ENCODE data around the gene CD6.
A peak's percentile ranks its signal among the peaks of the same experiment; 100 is the strongest.

Gene CD6

DNA sequence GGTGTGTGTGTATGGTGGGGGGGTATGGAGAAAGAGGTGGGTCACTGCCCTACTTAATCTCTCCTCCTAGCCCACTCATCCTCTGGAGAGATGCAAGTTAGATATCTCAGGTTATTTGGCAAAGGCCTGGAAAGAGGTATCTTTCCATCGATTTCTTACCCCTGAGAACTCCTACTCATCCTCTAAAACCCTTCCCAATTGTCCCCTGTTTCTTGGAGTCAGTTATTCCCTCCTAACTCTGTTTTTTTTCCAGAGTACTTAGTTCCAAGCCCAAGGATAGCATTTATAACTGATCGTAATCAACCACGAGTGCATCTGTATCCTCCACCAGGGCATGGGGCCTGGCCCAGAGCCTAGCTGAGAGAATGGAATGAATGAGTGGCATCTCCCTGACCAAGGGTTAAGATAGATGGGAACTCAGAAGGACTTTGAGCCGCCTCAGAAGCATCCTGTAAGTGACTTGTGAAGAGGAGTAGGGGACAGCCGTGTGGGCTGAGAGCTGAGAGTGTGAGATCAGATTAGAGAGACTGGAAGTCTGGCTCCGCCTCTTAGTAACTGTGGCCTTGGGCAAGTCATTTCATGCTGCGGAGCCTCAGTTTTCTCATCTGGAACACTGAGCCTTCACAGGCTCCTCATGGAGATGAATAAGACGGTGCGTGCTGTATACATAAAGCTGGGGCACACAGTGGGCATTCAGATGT is 16.2 kb downstream of the CD6 start:
- DNase-seq = no peak

DNA sequence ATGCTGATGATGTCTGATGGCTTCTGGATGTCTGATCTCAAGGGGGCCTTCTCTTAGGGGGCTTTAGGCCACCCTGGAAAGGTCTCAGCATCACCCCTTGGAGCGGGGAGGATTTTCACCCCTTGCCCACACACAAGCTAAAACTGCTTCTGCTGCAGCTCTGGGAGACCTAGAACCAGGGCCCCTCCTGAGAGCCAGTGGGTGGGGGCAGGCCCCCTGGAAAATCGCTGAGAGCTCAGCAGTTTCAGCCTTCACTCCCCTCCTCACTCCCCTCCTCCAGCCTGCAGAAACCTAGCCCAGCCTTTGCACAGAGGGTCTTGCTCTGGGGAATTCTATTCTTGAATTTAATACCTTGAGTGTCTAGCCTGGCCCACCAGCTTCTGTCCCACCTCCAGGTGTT is 17.2 kb downstream of the CD6 start:
- DNase-seq = no peak

DNA sequence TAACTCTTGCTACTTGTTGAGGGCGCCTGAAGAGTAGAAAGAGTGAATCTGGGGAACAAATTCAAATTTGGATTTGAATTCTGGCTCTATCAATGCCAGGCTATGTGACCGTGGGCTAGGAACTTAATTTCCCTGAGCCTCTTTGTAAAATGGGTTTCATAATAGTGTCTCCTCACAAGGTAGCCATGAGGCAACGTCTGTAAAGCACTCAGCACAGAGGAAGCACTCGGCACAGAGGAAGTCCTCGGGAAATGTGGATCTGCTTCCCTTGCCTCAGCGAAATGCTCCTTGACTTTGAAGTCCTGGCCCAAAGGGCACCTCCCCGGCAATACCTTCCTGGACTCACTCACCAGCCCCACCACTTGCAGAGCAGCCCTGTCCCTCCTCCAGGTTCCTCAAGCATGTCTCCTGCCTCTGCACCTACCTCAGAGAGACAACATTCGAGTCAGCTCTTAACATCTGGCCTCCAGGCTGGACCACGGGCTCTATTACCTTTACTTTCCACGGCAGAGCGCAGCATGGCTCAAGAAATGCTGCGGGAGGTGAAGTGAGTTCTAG is 17.7 kb downstream of the CD6 start:
- DNase-seq = no peak

DNA sequence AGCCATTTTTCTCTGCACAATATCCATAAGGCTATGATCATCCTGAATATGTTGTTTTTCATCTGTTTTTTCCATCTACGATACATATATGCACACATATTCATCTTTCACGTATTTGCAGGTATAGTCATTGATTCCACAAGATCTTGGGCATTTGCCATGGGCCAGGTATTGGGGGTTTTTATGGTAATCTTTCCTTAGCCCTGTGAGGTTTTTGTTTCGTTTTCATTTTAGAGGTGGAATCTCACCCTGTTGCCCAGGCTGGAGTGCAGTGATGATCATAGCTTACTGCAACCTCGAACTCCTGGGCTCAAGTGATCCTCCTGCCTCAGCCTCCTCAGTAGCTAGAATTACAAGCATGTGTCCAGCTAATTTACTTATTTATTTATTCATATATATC is 20.0 kb downstream of the CD6 start:
- DNase-seq = no peak

DNA sequence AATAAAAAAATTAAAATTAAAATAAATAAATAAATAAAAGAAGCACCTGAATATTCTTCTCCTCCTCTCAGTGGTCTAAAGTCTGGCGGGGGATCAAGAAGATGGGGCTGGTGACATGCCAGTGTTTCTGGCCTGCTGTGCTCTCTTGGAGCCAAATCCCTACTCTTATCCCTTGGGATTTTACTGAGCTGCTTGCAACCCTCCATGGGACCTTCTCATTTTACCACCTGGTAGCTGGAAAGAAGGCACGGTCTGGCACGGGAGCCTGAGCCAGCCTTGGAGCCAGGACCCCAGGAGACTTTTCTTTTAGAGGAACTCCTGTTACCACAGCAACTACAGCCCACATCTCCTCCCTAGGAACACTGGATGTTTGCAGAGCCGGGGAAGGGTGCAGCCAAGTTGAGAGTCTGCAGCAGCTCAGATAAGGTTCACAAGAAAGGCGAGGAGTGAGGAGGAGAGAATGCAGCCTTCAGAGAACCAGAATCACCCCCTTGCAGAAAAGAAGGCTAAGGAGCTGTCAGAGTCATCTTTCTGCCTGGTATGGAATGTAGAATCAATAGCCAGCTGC is 21.4 kb downstream of the CD6 start:
- DNase-seq = peak; percentile 90

DNA sequence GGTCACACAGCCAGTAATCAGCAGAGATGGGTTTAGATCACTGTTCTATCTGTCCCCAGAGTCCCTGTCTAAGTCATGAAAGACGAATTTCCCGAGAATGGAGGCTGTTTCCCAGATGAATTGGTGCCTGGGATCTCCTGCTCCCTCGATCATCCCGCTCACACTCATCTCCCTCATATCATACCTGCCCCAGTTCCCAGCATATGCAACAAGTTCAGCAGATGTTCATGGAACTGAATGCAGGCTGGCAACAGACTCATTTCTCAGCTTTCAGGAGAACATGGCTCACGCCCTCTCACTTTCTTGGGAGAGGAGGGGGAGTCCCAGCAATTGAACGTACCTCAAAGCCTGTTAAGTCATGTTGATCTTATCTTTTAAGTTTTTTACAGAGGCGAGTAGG is 22.1 kb downstream of the CD6 start:
- peak; percentile 40 for DNase-seq

DNA sequence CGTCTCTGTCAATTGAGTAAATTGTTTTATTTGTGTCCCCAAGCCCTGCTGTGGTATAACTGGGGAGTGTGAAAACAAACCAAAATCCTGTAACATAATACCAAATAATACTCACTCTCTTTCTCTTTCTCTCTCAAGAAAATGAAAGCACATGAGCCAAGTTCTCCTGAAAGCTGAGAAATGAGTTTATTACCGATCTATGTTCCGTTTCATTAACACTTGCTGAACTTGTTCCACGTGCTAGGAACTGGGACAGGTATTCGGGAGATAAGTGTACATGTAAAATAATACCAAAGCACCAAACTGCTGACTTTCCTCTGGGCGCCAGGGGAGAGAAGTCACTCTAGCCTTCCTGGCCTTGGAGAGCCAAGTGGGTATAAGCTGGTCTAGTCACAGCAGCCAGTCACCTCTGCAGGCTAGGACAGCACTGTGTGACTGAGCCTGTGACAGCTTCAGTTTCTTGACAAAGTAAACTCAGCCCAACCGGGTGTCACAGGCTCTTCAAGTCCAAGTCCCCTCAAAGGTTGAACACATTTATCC is 23.1 kb downstream of the CD6 start:
- DNase-seq = no peak

DNA sequence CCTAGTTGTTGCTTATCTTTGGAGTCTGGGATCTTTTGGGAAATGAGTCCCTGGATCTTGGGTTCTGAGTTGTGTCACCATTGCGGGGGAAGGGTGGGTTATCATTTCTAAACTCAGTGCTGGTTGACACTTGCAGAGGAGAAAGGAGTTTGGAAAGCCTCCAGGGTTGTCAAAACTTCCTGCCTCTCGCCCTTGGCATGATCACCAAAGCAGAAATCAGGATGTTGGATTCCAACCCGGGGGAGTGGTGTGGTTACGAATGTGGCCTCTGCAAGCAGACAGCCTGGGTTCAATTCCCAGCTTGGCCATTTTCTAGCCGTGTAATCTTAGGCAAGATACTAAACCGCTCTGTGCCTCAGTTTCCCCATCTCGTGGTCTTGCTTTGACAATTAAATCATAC is 24.3 kb downstream of the CD6 start:
- DNase-seq = no peak

DNA sequence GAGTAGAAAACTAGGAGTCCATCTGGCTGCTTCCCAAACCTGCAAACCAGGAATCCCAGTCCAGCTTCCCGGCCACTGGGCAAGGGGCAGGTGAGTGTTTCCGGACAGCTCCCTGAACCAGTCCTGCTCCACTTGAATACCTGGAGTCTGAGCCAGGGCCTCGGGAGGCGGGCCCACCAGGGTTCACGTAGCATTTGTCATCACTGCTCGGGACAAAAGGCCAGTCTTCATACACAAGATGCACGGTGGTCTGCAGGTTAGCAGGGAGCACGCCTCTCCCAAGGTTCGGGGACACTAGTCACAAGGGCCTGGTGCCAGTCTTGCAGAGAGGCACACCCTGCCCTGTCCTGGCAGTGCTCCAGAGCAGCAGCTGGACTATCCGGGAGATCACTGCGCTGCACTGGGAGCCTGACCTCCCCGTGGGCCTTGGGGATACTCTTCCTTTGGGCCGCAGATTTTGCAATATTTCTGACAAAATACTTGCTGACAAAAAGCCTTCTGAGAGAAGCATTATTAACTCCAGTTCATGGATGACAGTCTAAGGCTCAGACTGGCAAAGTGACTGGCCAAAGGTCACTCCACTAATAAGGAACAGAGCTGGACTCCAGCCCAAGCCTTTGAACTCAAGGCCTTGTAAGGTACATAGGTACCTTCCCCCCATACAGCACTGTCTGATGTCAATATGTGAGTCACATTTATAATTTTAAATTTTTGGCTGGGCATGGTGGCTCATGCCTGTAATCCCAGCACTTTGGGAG is 25.1 kb downstream of the CD6 start:
- no peak for DNase-seq

DNA sequence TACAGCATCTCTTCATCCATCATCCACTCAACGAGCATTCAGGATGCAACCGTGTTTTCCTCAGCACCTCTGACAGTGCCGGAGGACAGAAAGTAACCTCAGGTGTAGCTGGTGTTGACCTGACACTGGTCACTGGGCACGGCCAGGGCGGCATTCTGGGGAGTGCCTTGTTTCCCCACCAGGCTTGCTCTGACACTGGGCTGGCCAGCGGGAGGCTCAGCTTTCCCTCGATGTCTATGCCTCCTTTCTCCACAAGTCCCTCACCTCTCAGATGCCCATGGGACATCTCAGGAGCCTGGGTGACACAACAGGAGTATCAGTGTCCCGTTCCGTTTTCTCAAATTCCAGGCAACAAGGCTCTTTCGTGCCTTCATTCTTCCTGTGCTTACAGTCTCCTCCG is 28.9 kb downstream of the CD6 start:
- no peak for DNase-seq

DNA sequence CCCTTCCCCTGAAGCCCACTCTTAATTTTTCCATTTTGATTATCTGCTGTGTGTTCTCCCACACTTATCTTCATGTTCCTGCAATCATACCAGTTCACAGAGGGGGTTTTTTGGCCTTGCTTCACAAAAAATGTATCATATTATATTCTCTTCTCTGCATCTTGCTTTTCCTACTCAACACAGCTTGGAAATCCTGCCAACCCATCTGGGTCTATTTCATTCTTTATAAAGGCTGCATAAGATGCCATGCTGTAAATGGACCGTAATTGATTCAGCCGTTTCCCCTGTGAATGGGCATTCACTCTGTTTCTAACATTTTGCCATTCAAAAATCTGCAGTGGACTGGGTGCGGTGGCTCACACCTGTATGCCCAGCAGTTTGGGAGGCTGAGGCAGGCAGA is 30.5 kb downstream of the CD6 start:
- no peak for DNase-seq

DNA sequence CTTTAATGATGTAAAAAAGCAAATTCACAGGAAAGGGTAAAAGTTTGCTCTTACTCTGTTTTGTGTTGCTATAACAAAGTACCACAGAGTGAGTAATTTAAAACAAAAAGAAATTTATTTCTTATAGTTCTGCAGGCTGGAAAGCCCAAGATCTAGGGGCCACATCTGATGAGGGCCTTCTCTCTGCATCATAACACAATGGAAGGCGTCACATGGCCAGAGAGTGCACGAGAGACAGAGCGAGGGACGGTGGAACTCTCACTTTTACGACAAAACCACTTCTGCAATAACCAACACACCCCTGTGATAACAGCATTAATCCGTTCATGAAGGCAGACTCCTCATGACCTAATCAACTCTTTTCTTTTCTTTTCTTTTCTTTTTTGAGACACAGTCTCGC is 31.1 kb downstream of the CD6 start:
- DNase-seq = no peak

DNA sequence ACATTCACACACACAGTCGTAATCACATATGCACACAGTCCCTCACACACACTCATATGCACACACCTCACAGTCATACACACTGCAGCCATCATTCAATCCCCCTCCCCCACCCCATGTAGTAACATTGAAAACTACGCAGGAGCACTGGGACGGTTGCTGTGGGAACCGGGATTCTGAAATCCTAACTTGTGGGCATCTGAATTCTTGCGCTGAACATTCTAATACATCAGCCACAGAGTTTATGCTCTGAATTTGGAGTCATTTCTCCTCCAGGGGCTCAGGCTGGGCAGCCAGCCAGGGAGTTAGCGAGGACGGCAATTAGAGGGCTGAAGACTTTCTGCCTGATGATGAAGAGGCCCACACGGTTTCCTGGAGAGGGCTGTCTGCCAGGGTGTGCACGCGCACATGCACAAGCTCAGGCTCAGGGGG is 32.7 kb downstream of the CD6 start:
- DNase-seq = peak; percentile 56

DNA sequence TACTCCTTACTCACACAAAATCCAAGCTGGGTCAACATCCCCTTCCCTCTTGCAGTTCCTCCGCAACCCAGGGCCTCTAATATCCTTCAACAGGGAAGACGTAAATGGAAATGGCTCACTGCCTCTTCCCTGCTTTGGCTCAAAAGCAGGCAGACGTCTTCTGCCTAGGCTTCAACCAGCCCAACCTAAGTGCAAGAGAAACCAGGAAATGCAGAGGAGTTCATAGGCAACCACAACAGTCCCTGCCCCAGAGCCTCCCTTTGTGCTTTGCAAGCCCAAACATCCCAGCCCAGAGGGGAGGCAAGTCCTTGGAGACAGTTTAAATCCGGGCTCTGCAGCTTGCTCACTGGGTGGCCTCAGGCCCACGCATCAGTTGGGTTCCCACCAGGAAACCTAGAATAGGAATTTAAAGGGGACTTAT is 33.3 kb downstream of the CD6 start:
- no peak for DNase-seq

DNA sequence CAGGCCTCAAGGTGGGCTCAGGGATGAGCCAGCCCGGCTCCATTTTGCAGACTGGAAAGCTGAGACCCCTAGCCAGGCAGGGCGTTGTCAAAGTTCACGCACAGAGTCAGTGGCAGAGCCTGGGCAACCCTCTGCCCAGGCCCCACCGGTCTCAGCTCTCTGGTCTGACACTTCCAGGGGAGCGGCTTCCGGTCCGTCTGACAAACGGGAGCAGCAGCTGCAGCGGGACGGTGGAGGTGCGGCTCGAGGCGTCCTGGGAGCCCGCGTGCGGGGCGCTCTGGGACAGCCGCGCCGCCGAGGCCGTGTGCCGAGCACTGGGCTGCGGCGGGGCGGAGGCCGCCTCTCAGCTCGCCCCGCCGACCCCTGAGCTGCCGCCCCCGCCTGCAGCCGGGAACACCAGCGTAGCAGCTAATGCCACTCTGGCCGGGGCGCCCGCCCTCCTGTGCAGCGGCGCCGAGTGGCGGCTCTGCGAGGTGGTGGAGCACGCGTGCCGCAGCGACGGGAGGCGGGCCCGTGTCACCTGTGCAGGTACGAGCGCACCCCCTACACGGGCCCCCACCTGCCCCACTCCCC is 36.0 kb downstream of the CD6 start:
- no peak for DNase-seq

DNA sequence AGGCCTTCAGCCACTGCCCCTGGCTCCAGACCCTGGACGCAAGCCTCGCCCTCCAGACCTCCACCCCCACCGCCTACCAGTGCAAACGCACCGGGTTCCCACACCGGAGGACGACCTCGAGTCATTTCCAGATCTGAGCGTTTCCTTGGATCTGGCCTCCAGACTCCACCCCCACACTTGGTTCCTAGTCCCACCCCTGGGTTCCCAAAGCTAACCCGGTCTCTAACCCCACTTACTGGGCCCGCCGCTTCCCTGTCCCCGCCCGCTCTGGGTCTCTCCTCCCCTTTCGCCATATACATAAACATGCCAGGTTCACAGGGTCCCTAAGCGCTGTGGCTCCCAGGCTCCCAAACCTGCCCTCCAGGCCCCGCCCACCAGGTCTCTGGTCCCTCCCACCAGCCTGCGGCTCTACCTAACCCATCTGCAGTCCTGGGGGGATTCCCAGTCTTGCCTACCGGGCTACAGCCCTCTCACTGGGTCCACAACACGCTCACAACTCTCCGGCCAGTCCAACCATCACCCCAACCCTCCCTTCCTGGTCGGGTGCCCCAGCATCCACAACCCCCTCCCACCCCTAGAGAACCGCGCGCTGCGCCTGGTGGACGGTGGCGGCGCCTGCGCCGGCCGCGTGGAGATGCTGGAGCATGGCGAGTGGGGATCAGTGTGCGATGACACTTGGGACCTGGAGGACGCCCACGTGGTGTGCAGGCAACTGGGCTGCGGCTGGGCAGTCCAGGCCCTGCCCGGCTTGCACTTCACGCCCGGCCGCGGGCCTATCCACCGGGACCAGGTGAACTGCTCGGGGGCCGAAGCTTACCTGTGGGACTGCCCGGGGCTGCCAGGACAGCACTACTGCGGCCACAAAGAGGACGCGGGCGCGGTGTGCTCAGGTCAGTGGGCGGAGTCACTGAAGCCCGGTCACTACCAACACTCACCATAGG is 36.7 kb downstream of the CD6 start:
- no peak for DNase-seq

DNA sequence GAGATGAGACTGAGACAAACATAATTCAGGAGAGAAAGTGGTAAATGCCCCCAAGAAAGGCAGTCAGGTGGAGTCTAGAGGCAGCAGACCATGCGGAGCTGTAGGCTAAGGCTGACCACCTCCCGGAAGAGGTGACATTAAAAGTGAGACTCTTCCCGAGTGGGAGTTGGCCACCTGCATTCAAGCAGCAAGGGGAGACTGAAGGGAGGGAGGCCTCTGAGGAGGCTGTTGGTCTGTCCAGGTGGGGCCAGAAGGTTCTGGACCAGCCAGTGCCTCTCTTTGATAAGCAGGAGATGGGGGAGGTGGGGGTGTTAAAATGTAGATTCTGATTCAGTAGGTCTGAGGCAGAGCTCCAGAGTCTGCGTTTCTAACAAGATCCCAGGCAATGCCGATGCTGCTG is 37.5 kb downstream of the CD6 start:
- no peak for DNase-seq

DNA sequence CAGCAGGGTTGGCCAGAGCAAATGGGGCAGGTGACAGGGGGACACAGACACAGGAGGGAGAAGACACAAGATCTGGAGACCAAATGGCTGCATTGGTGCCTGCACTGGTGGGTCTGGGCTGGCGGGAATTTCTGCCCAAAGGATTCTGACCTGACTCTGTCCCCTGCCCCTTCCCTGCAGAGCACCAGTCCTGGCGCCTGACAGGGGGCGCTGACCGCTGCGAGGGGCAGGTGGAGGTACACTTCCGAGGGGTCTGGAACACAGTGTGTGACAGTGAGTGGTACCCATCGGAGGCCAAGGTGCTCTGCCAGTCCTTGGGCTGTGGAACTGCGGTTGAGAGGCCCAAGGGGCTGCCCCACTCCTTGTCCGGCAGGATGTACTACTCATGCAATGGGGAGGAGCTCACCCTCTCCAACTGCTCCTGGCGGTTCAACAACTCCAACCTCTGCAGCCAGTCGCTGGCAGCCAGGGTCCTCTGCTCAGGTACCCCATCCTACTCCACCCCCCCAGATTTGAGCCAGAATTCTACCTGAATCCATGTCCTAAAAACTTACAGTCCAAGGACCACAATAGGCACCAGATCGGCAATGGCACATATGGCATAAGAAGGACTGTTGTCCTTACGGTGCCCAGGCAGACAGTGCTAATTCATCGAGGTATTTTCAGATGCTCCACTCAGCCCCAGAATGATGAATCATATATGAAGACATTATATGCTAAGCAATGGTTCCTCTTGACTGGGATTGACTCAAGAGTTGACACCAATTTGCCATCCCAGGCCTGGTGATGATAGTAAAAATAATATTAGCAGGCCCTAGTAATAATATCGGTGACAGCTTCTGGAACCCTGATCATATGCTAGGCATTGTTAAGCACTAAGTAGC is 38.2 kb downstream of the CD6 start:
- no peak for DNase-seq

DNA sequence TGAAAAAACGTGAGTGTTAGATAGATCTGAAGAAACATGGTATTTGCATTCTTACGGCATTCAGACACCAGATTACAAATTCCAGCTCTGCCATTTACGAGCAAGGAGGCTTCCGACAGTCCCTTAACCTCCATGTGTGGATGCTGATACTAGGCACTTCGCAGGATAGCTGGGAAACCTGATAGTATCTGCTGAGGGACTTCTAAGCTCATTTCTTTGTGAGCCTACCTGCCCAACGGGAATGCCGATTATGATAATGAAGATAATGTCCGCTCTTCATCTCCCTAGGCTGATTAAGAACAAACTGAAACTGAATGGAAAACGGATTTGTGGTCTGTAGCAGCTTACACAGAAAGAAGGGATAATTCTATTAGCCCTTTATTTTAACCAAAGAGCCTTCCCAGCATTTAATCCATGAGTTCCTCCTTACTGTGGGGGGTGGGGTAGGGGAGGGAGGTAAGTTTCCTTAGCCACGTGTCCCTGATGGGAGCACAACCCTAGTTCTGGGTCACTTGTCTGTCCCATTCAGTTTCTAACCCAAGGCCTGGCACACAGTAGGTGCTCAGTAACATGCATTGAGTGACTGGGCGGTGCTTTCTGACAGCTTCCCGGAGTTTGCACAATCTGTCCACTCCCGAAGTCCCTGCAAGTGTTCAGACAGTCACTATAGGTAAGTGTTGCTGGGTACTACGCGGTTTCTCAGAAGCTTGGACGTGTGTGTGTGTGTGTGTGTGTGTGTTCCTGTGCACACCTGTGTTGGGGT is 39.2 kb downstream of the CD6 start:
- no peak for DNase-seq

DNA sequence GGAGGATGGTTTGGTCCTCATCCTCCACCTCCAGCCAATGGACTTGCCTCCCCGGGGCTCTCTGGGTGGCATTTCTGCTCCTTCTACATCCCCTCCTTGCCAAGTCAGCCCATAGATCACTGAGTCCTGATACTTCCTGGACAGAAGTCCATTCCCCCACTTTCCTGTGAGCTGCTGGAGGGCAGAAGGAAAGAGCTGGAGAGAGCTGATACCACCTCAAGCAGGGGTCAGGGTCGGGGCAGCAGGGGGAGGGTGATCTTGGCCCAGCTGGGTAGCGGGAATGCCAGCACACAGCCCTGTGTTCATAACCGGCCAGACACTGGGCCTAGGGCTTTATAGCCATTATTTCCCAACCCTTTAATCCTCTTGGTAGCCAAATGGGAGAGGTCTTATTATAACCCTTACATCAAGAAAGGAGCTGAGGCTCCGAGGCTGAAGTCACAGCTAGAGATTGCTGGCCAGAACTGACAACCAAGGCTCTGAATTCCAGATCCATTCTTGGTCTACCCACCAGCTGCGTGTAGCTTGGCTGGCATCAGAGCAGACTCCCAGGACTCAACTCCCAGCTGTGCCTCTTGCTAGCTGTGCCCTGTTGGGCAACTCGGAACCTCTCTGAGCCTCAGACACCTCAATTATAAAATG is 39.9 kb downstream of the CD6 start:
- no peak for DNase-seq

Data from NCI-H2171 (cell line).